HG02588 (cell line): ENCODE results near the gene WNK4.
A peak's percentile ranks its signal among the peaks of the same experiment; 100 is the strongest.

Experiments used
- ATAC-seq: cut with Tn5 transposase; IDR thresholded peaks from one replicate; pipeline ENCODE4 v1.9.1; 2021; ENCODE audit warnings: mild to moderate bottlenecking, moderate library complexity; ENCODE audit not compliant: unreplicated experiment

WNK4 gene

GRCh38 chr17:42832934-42833766, 52.7 kb downstream of the WNK4 start, which contains the start of gene PSME3:
Gene PSME3 (plus strand): TSS chr17:42833397. CDS start chr17:42833632, 235 bp downstream.
- peak; percentile 77 for ATAC-seq

- no peak for ATAC-seq
Measured at GRCh38 chr17:42833767-42834422, 53.5 kb downstream of the WNK4 start.

DNA sequence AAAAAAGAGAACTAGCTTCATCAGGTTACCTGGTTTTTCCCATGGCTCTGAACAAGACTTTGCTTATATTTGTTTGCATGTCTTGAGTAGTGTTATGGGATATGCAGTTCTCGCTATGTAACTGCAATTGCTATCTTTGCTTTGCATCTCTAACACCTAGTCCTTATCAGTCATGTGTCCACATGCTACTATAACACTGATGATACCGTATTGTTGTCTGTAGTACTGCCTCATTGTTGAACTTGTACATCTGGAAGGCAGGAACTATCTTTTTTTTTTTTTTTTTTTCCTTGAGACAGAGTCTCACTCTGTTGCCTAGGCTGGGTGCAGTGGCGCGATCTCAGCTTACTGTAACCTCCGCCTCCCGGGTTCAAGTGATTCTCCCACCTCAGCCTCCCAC, 55.3 kb downstream of the WNK4 start:
- no peak for ATAC-seq

- ATAC-seq, result no peak
Measured at GRCh38 chr17:42841975-42842685, 61.7 kb downstream of the WNK4 start.

DNA sequence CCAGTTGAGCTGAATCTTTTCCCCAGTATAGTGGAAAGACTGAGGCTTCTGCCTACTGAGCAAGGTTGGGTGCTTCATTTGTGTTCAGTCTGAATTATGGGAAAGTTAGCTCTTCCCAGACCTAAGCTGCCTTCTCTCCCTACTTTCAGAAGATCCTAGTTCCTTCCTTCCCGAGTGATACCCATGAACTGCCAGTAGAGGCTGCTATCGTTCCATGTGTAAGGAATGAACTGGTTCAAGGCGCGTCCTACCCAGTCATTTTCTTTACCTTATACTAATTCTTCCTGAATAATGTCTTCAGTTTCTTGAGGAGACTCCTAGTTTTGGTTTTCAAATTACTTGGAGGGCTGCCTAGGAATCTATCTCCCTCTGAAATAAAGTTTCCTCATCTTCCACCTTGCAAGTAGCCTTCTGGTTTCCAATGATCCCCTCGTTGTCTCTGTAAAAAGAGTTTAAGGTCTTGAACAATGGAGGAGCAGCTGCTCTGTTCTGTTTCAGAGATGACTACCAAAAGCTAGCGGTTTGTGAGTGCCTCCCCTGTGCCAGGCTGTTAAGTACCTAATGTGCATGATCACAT, 63.0 kb downstream of the WNK4 start:
- ATAC-seq, result no peak

GRCh38 chr17:42844271-42844670, 63.9 kb downstream of the WNK4 start, which contains the start of gene AOC2:
Gene AOC2 (plus strand): TSS chr17:42844580. CDS start chr17:42844627, 47 bp downstream.
- no peak for ATAC-seq

- no peak for ATAC-seq
Measured at GRCh38 chr17:42844761-42845555, 64.5 kb downstream of the WNK4 start.

- ATAC-seq, result no peak
Measured at GRCh38 chr17:42845556-42845917, 65.1 kb downstream of the WNK4 start.

DNA sequence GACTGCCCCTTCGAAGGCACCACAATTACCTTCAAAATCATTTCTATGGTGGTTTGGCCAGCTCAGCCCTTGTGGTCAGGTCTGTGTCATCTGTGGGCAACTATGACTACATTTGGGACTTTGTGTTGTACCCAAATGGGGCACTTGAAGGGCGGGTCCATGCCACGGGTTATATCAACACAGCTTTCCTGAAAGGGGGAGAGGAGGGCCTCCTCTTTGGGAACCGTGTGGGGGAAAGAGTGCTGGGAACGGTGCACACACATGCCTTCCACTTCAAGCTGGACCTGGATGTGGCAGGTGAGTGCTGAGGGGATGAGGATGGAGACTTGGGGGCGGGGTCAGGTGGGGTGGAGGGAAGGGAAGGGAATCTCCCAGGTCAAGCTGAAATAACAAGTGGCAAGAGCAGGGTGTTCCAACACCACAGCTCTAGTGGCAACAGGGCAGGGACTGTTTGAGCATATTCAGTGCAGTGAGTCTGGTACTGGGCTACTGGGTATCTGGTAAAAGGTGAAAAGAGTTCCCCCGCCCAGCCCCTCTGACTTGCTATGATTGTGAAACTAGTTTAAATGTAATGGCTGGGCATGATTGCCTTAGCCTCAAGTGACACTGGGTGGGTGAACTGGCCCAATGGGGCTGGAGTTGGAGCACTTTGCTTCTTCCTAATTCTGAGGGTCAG, 65.6 kb downstream of the WNK4 start:
- no peak for ATAC-seq
